NCI-H524 treated with DMSO at 0.1 percent for 48 hours (cell line): Measurements from ENCODE around the gene NPL.

Source experiments
- DNase-seq: peaks from one replicate; lab custom pipeline; 2025; lab: John Stamatoyannopoulos, UW

Gene NPL

DNA sequence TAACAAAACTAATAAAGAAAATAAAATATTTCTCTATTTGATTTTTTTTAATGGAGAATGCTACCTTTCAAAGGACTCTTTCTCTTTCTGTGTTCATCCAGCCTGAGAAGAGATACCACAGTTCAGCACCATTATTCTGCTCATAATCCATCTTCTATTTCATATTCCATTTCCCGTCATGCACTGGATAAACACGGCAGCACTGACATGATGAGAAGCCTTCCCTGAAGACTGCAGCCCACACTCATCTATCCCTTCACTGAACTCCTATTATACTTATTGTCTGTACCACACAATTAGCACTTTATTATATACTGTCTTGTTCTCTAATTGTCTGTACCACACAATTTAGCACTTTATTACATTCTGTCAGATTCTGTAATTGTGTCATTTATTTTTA lies 10.7 kb upstream of the NPL start:
- DNase-seq: no peak

DNA sequence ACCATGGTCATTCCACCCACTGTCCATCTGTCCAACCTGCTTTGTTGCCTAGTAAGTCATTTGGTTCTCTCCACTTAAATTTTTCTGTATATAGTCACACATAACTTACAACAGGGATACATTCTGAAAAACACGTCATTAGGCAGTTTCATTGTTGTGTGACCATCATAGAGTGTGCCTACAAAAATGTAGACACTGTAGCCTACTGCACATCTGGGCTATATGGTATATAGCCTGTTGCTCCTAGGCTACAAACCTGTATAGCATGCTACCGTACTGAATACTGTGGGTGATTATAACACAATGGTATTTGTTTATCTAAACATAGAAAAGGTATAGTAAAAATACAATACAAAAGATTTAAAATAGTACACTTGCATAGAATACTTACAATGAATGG lies 10.0 kb upstream of the NPL start:
- no peak for DNase-seq

DNA sequence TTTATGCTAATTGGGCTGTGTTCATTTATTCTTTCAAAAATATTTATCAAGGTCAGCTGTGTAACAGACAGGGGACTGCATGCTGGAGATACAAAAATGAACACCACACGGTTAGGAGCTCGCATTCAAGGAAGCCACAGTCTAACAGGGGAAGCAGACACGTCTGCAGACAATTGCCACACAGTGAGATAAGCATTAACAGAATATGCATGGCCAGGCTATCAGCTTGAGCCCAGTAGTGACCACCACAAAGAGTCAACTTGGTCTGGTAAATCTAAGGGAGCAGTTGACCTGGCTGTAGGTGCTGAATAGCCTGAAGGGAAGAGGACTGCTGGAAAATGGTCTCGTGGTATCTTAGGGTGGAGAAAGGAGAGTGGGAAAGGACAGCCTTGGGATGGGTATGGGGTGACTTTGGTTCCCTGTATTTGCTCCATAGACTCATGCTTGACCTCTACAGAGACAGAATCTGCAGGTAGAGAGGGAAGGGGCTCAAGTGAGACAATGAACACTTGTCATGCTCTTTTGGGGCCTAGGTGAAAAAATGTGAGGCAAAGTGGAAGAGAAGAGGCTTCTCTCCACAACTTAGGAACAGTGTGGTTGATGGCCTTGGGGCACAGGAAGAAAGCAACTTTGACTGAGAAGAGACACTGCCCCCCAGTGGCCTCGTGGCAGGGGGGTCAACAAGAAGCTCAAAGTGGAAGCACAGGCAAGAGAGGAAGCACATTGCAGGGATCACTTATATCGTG lies 7.6 kb upstream of the NPL start:
- DNase-seq: peak; percentile 60

DNA sequence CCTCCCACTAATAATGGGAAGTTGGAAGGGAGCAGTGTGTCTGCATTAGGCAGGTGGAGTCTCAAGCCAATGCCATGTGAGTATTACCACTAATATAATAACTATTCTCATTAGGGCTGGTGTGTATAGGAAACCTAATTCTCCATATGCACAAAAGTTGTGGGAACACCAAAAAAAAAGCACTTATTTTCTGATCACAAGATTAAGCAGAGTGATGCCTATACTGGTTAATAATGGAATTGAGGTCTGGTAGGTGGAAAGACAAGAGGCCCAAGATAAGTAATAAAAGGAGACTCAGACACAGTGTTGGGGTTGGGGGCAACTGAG lies 7.0 kb upstream of the NPL start:
- no peak for DNase-seq

DNA sequence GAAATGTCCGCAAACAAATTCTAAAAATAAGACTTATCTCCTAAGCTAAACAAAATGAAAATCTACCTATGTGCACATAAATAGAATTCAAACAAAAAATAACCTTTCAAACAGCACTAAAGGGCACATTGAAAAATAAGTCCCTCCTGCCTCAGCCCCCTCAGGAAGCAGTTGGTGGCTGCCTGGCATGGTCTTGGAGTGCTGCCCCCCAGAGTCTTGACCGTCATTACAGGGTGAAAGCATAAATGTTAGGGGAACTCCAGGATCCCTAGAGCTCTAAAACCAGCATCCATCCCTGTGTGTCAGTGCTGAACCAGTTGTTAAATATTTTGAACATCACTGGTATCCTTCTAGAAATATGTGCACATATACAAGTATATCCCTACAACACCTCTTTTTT lies 6.5 kb upstream of the NPL start:
- DNase-seq: peak; percentile 22

DNA sequence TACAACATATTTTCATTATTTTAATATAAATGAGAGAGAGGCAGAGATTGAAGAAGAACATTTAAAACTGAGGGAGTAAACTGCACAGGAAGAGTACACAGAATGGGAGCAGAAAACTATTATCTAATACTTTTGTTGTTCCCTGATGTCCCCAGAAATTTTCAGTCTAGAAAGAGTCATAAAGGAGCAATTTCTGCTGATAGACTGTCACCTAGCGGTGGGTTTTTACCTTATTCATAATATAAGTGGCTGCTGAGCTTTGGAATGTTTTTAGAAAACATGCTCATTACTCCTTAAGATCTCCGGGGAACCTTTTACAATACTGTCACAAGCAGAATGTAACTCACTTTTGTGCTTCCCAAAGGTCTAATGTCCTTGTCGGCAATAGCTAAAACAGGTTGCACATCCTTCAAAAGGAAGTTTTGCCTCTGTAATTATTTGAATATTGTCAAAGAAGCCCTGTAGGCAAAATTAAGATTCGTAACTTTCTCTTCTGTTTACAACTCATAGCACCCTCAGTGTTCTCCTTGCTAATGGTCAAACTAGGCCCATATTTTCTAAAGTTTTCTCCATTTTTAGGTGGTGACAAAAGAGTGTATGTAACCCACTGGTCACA lies 4.9 kb upstream of the NPL start:
- DNase-seq: no peak

DNA sequence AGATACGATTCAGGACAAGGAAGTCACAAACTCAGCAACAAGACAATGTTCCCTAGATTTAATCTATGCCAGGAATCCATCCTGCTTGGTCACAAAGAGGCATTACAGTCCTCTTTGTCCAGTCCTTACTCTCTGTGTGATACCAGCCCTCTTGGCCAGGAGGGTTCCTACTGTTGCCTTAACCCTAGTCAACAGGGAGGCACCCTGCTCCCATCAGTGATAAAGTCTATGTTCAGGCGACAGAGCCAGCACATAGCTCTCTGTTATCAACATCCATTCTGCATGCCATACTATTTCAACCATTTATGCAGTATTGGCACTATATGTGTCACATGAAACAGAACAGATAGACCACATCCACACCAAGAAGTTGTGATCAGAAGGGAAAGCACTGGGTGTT lies 4.4 kb upstream of the NPL start:
- DNase-seq: no peak

DNA sequence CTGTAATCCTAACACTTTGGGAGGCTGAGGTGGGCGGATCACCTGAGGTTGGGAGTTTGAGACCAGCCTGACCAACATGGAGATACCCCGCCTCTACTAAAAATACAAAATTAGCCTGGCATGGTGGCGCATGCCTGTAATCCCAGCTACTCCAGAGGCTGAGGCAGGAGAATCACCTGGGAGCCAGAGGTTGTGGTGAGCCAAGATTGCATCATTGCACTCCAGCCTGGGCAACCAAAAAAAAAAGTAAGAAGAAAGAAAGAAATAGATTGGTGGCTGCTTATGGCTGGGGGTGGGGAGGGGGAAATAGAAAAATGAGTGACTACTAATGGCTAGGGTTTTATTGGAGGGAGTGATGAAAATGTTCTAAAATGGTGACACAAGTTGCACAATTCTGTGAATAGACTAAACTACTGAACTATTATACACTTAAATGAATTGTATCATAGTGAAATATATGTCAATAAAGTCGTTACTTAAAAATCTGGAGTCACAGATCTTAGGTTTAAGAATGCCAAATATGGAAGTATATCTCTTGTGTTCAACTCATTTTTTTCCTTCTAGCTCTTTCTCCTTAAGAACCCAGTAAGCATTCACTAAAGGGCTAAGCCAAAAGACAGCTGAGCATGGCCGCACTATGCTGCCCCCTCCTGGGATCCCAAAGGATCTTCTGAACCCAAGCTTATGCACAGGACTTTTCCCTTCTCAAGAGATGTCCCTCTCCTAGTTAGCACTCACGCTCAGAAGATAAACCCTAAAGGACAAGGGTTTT lies 3.2 kb upstream of the NPL start:
- DNase-seq: peak; percentile 49

DNA sequence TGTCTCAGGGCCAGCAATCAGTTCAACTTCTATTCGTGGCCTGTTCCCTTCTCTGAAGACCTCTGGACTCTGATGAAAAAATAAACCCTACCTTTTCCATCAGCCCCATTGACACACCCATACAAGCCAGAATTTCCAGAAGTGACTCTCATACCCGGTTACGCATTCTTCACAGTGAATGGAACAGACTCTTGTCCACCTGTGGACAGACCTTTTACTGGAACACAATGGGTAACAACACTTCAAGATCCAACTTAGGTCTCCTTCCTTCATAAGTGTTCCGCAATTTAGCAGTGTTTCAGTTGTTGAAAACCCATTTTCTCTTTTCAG lies 2.6 kb upstream of the NPL start:
- DNase-seq: no peak

DNA sequence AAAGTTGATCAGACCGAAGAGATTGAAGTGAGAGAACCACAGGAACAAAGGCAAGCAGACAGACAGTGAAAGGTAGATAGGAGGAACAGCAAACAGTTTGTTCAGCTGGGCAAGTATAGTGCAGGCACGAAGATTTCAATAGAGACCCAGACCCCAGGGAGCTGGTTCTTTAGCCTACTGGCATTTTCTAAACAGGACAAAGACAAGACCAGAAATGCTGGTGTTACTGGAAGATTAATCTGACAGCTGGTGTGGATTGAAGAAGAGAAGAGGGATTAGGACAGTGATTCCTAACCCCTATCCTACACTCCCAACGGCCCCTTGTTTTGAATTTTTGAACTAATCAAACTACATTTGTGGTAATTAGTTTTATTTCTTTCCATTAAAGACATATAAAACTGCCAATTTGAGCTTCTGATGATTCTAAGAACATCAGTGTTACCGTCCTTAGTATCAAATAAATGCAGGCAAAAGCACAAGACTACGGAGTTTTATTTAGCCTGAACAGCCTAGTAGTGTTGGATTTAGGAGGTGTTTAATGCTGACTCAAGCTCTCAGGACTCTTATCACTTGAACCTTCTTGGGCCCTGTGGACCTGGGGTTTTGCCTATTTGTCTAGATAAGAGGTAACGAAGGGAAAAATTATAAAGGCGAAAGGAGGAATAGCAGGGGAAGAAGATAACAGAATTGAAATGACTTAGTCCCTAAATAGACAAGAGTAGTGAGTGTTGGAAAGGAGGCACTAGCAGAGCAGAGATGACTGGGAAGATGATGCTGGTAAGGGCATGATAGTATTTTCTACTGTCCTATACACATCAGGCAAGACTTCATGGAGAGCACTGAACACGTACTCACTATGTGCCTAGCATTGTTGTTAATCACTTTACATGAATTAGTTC lies 2.0 kb downstream of the NPL start:
- DNase-seq: peak; percentile 36

DNA sequence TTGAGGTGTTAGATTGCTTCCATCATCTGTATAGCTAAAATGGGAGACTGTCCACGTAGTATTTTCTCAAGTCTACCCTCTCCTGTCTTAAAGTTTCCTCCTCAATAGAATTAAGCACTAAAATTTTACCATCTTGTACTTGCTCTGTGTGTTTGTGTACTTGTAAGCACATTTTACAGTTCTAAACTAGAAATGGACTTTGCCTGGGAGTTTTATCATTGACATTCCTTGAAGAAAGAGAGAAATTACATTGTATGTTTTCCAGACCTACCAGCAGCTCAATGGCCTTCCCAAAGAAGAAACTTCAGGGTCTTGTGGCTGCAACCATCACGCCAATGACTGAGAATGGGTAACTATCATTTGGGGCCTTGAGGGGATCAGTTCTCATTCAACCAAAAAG lies 4.5 kb downstream of the NPL start:
- DNase-seq: no peak

DNA sequence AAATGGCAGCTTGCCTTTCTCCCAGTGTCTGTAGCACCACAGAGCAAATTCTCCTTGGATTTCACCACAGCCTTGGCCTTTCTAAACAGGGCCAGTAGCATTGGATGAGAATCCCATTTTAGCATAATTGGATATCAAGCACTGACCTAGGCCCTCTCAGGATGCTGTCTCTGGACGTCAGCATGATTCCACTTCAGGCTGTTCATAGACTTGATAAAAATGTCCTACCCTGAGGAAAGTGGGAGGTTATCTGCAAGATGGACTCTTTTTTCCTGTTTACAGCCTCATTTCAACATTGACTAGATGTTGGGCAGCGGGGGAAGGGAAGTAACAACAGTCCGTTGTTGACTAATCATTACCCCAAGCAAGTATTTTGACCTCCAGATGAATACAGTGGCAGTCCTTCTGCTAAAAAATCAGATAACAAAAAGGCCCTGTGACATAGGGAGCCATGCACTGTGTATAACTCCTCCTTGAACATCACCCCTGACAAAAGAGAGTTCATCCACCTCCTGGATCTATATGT lies 5.2 kb downstream of the NPL start:
- no peak for DNase-seq

DNA sequence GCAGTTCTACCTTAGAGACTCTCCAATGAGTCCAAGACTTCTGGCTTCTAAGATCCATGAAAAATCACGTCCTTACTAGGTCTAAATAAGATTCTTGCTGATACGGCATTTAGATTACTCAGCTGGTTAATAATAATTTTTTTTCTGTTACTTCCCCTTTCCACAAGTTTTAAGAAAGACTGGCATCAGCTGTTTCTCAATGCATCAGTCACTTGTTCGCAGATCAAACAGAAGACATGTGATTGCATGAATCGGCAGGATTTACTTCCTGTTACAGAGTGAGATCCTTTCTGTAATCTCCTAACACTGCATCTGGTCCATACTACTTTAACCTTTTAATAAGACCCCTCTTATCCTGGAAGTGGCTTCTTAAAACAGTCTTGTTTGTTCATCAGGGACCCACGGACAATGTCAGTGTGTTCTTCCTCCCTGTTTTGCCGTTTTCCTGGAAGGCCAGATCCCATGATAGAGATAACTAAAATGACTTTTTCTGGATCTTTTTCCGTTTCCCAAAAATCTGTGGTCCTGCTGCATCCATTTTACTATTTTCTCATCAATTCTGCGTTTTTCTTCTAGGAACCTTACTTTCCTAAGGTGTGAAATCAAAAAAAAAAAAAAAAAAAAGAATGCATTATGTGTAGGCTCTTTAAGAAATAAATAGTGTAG lies 6.1 kb downstream of the NPL start:
- no peak for DNase-seq

DNA sequence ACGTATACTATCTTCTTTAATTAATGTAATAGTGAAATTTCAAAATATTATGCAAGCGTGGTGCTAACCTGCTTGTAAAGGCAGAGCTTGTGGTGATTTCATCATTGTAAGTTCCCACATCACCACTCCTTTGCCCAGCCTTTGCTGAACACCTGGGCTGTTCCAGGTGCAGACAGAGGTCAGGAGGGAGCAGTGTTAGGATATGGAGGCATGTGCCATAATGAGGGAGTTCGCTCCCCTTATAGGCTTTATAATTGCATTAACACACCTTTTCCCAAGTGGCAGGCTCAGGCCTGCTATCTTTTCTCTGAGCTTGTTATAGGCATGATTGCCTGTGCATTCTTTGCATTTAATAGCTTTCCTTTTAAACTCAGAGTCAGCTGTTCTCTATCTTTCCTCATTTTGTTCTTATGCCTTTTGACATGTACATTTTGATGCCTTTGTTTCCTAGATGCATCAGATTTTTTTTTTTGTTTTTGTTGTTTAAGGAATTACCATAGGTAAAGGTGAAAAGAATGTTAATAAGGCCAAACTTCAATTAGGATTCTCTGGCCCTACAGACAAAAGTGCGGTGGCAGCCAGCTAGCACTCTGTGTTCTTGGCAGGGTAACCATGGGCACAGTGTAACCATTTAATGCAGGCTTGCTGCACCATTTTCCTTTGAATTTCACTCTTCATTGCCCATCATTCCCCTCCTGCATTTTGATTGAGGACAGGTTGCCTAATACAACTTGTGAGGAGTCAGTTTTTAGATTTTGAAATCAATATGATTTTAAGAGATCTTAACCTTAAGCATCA lies 12.6 kb downstream of the NPL start:
- no peak for DNase-seq

DNA sequence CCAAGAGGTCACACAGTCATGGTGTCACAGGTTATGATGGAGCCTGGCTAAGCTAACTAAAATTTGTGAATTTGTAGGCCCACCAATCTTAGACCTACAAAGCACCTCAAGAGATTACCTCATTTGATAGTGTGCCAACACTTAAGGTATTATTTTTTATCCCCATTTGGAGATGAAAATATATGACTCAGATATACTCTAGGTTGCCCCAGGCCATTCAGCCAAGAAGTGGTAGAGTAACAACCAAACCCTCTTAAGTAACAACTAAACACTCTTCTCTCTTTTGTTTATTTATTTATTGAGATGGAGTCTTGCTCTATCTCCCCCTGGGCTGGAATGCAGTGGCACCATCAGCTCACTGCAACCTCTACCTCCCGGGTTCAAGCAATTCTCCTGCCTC lies 14.3 kb downstream of the NPL start:
- DNase-seq: no peak

DNA sequence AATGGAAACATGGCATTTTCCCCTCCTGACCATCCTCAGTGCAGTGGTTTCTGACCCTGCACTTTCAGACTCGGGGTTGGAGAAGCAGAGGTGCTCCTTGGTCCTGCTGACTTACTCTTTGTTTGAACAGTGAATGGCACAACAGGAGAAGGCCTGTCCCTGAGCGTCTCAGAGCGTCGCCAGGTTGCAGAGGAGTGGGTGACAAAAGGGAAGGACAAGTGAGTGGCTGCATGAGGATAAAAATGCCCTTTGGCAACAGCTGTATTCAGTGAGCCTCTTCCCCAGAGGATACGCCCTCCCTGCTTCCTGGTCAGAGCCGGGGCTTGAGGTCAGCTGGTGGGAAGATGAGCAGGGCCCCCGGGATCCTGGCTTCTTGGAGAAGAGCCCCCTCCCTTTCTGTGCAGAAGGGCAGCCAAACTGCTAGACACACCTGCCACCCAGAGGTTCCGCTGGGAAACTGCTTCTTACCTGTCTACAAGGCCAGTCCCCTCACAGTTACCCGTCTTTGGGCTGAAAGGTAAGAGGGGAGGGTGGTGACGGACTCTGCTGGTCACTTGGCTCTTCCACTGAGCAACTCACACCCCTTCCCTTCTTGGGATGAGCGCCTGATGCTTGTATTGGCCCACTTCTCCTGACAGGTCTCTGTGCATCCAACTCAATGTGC lies 16.6 kb downstream of the NPL start:
- DNase-seq: no peak

DNA sequence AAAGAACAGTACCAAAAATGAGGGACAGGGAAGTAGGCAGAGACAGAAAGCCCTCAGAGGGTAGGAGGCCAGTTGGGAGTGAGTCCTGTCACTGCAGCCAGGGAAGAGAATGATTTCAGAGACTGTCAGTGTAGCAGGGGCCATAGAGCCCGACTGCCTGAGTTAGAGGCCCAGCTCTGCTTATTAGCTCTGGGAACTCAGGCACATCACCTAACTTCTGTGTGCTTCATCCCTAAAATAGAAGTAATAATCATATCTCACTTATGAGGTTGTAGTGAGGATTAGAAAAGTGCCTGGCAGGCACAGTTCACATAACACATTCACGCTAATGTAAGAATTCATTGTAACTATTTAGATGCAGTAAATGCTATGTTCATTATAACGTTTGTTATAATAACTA lies 18.3 kb downstream of the NPL start:
- no peak for DNase-seq

DNA sequence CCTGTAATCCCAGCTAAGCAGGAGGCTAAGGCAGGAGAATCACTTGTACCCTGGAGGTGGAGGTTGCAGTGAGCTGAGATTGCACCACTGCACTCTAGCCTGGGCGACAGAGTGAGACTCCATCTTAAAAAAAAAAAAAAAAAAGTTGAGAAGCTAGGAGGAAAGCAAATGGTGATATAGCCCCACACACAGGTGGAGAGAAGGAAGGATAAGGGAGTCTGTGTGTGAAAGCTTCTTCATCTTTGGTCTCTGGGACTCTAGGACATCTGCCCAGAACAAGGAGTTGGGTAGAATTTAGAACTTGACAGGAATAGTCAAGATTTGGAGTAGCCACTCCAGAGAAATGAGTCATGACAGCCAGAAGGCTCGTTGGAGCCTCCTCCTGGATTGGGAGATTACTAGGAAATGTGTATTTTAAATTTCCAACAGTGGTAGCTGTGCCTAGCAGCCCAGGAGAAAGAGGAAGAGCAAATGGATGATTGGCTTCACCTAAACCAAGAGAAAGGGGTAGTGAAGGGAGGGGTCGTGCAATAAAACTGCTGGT lies 19.9 kb downstream of the NPL start:
- DNase-seq: no peak

DNA sequence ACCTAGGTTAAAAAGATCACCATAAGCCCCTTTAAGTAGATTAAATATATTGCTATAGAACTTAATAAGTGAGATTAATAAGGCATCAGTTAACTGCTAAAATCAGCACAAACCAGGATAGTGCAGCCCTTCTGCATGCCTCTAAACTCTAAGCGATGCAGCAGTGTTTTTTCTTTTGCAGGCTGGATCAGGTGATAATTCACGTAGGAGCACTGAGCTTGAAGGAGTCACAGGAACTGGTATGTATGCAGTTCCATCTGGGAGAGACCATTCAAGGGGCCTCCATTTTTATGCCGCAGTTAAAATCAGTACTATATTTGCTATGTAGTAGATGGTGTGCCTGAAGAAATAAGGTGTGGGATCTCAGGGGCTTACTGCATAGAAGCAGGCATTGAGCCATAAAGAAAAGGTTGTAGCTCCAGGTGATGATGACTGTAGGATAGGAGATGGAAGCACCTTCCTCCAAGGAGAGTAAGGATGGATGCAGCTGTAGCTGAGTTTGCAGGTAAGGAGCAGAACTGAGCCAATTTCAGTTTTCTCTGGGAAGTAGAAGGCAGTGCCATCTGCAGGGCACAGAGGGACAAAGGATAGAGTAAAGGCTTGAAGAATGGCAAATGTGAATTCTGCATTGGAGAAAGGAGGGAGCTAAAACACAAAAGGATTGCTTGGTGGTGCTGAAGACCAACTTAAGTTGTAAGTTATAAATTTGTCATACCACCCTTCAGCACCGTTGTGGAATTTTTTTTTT lies 22.6 kb downstream of the NPL start:
- DNase-seq: no peak
